ENCODE results near the gene PDE4D. TPM values are rescaled to one million over a fixed set of nuclear protein-coding genes. Genes with fewer than 3 reads are reported as not detected.

The PDE4D gene
- total and polyA plus RNA-seq, 12 donors: 1.2 to 18.9 (median 2.1) TPM

GRCh38 chr5:59332236-59332973 lies 561.1 kb downstream of the PDE4D start:
- Histone ChIP-seq H3K4me1 (replicated peaks in 1 of 2) (no peaks in the 10 kb centered on the region), H3K36me3 (replicated peaks in 1 of 2) (no peaks in the 10 kb centered on the region), H3K27me3 (no peaks in the 10 kb centered on the region), H3K27ac (no peak overlapping the region), H3K4me3 (no peak overlapping the region), H3K9me3 (replicated peaks in 1 of 3) (no peaks in the 10 kb centered on the region)
- TF ChIP-seq POLR2A (IDR thresholded peaks at IDR 0.05) (no peak), CTCF (IDR thresholded peaks at IDR 0.05) (no peak)
- DNase-seq: no peak
- intact Hi-C loops (cut with DNase I): no loop called here
- 68 to 94% (median 83%) methylated on average over 2 of the region's 2 CpGs for WGBS, 4 donors

DNA sequence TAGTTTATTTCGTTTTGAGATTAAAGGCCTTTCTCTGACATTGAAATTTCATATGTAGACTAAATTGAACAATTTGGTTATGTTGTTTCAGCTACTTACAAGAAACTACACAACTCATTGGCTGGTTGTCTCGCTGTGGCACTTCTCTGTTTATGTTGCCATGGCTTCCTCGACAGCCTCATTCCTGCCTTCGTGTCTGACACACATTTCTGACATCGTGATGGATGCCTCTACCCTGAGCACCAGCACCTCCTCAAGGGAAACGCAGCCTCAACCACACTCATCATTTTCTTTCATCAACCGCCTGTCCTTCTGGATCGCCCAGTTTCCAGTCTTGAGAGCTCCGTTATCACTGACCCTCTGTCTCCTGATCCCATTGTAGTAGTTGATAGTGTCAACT lies 562.8 kb downstream of the PDE4D start:
- H3K4me1 ChIP-seq (replicated peaks in 1 of 2): no peaks in the 10 kb centered on the region
- intact Hi-C loops (cut with DNase I): no loop called here
- no peak for DNase-seq
- H3K27me3 ChIP-seq: no peaks in the 10 kb centered on the region
- no peaks in the 10 kb centered on the region for H3K9me3 ChIP-seq (replicated peaks in 1 of 3)
- TF ChIP-seq CTCF (IDR thresholded peaks at IDR 0.05) (no peak), POLR2A (IDR thresholded peaks at IDR 0.05) (no peak)
- H3K36me3 ChIP-seq (replicated peaks in 1 of 2): no peaks in the 10 kb centered on the region
- no peak overlapping the region for H3K4me3 ChIP-seq
- H3K27ac ChIP-seq: no peak overlapping the region
- 84 to 89% (median 86%) methylated on average over 9 of the region's 9 CpGs for WGBS, 4 donors

DNA sequence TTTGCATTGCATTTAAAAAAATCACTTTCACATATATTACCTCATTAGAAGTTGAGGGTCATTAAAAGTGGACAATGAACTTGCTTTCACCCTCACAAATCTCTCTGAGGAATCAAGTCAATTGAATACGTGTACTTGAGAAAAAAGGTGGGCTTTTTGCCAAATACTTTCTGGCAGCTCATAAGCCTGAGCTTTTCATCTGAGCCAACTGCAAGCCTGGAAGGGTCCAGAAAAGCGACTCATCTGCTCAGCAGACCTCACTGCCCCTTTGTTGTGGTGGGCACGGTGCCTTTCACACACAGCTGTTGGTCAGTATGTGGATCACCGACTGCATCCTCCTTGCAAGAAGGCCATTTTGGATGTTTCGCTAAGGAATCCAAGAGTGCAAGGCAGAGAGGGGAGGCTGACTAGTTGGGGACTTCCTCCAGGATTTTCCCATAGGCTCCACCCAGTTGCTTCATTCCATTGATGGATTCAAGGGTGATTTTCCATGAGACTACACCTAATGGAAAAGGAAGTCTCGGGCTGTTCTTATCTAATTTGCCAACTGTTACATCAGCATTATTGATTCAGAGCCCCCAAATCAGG lies 564.7 kb downstream of the PDE4D start:
- no peak overlapping the region for H3K4me3 ChIP-seq
- intact Hi-C loops (cut with DNase I): no loop called here
- 43 to 63% (median 60%) methylated on average over 3 to 6 of the region's 6 CpGs for WGBS, 4 donors
- no peak for DNase-seq
- H3K27ac ChIP-seq: no peak overlapping the region
- H3K27me3 ChIP-seq: no peaks in the 10 kb centered on the region
- no peaks in the 10 kb centered on the region for H3K36me3 ChIP-seq (replicated peaks in 1 of 2)
- TF ChIP-seq CTCF (IDR thresholded peaks at IDR 0.05): no peak
- no peak for TF ChIP-seq POLR2A (IDR thresholded peaks at IDR 0.05)
- H3K9me3 ChIP-seq (replicated peaks in 1 of 3): no peaks in the 10 kb centered on the region
- no peaks in the 10 kb centered on the region for H3K4me1 ChIP-seq (replicated peaks in 1 of 2)

DNA sequence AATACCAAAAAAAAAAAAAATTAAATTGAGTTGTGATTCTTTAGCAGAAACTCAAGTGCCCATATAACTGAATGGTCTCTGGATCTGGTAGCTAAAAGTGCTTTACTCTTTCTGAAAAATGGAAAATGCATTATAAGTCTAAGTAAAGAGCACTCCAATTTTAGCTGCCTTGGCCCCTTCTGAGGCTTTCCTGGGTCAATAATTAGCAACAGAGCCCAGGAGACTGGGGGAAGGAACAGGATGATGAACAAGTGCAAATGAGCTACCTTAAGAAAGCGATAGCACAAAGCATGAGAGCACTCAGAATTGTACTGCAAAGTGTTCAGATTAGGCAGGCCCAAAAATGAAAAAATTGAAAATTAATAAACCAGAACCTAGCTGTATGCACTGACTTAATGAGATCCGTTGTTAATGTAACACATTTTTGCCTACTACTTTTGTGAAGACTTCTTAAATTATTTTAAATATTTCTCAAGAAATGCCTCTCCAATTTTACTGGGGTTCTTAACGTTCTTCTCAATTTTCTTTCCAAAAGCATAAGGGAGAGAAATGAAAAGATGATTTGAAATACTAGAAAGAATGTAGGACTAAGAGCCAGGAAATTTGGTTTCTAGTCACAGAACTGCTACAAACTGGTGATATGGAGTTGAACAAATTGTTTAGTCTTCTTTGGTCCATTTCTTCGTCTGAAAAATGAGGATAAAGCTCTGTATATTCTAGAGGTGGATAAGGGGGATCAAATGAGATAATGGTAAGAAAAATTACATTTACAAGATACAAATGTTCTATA lies 566.1 kb downstream of the PDE4D start:
- Histone ChIP-seq H3K27me3 (no peaks in the 10 kb centered on the region), H3K27ac (no peak overlapping the region), H3K4me1 (replicated peaks in 1 of 2) (no peaks in the 10 kb centered on the region), H3K36me3 (replicated peaks in 1 of 2) (no peaks in the 10 kb centered on the region), H3K4me3 (no peak overlapping the region), H3K9me3 (replicated peaks in 1 of 3) (no peaks in the 10 kb centered on the region)
- DNase-seq: no peak
- TF ChIP-seq CTCF (IDR thresholded peaks at IDR 0.05) (no peak), POLR2A (IDR thresholded peaks at IDR 0.05) (no peak)
- intact Hi-C loops (cut with DNase I): no loop called here
- WGBS, 4 donors: 70 to 81% (median 76%) methylated on average over 4 of the region's 4 CpGs
